T follicular helper cell (primary cell): ENCODE results near the gene THRB.

Source experiments
- DNase-seq: peaks from one replicate; pipeline ENCODE4 v3.0.0-alpha.2; 2020; ENCODE audit warnings: low read depth

THRB gene

DNA sequence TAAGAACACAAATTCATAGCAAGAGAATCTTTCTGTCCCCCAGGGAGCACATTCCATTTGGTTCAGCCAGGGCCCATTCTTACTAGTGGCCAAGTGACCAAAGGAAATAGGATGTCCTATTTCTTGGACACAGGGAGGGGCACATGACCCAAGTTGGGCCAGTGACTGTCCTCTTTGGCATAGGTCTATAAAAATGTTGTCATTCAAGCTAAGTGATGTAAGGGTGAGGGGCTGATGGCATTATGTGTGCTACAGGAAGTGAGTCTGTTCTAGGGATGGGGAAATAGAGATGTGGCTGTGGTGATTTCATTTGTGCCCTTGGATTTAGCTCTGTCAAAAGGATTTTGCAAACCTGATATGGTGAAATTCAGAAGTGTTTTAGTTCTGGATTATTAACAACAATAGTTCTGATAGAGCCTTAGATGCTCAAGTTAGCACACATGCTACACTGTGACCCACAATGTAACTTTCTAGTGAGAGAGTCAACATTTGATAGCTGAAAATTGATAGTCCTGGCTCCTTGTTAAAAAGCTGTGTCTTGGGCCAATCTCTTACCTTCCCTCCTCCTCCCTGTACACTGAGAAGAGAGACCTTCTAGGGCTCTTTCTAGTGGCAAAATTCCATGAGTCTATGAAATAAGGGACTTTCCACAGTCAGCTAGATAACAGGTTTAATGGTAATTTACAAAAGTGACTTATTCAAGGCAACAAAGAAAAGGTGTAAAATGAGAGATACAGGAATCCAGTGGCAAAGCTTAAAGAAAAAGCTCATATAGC lies 117.2 kb downstream of the THRB start:
- DNase-seq: no peak

DNA sequence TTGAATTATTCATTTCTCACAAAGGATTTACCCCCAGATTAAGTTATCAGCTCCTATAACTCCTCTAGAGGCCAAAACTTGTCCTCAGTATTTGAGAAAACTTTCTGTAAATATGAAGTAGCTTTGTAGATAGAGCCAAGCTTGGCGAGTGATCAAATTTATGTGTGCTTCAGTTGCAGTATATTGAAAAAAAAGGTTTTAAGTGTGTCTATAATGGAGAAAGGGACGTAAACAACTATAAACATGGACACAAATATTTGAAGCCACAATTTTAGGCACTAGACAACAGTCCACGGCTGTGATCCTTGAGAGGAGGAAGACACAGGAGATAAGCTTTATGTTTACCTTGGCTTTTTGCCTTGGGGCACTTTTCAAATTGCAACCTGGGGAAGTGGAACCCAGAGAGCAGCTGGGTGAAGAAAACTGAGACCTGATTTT lies 118.7 kb downstream of the THRB start:
- no peak for DNase-seq

- DNase-seq: no peak
These were observed 119.8 kb downstream of the THRB start for GRCh38 chr3:24374801-24375200.

DNA sequence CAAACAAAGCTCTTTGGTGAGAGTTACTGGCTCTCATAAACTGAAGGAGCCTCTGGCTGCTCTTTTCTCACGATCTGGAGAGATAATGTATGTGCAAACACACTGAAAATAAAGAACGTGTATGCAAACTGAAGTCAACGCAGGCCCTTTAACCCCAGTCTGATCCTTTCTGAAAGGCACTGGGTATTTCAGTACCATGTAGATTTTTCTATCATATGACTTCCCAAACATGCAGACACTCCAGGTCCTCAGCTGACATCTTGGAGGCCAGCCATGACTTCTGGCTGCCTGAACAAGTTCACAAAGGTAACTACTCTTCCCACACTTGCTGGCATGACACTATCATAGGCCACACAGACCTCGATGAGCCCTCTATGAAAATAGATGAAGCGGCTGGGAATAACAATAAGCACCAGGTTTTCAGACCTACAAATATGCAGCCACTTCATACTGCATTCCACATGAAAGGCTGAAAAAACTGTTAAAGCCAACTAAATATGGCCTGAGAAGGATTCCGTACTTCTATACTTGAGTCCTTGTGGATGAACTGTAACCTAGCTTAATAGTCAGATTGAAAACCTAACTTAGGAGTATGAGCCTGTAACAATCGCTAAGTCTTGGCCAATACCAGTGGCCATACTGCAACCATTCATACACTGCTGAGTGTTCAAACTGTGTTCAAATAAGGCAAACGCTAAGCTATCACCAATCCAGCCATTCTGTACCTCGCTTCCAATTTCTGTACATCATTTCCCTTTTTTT lies 121.3 kb downstream of the THRB start:
- DNase-seq: no peak

DNA sequence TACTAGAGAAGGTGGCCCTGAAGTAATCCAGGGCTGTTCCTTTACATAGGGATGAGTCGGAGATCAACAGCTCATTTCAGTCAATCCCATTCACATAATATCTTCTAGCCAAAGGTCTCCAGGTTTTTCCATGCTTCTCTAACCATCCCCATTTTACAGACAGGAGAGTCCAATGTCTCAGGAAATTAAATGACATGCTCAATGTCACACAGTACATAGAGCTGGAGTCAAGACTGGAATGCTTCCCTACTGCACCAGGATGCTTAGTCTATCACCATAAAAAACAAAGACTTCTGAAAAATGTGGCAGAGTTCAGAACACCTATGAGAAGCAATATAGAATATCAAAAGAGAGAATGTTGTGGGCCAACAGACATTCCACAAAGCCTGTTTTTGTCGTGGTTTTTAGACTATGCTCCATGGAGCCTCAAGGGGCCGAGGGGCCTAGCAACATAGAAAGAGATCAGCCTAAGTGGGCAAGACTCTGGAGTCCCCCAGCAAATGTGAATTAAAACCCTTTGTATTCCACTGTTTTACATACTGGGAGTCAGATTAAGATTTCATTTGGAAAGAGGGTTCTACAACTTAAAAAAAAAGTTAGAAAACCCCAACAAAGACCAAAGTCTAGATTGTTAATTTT lies 122.0 kb downstream of the THRB start:
- DNase-seq: no peak

DNA sequence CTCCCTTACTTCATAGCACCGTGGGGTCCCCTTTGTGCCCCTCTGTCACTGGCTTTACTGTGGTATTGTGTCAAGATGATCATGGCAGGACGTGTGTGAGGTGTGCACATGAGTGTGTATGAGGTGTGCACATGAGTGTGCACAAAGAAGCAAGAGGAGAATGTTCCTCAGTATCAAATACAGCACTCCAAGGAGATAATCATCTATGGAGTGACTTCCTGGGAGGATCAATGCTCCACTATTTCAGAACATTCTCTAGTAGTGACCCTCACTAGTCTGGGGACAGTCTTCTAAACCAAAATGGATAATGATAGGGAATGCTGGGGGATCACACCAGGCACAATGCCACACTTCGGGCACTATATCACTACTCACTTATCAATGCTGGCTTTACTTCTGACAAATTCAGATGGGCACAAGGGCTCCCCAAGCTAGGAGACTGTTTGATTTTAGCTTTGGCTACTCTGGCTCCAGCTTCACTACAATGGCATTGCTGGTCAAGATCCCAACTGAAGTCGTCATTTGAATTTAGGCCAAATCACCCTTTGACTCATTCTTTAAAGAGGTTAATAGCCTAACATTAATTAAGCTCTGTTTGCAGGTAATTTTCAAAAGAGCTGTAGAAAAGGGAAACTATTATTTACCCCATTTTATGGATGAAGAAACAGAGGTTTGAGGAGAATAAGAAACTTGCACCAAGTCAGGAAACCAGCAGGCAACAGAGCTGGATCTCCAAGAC lies 124.1 kb downstream of the THRB start:
- DNase-seq: no peak

DNA sequence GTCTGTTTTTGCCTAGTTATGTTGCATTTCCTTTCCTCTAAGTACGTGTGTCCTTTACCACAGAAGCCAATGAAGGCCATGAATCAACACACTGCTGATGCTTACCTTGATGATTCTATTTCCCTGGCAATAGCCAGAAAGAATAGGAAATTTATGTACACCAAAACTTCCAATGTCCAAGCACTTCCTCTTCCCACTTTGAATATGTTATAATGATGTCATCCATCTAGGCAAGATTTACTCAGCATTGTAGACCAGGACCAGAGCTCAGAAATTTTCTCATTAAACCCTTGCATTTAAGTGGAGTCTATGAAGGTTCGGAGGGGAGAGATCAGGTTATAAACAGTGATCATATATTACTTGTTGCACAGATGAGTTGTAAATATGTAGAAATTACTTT lies 126.0 kb downstream of the THRB start:
- no peak for DNase-seq

DNA sequence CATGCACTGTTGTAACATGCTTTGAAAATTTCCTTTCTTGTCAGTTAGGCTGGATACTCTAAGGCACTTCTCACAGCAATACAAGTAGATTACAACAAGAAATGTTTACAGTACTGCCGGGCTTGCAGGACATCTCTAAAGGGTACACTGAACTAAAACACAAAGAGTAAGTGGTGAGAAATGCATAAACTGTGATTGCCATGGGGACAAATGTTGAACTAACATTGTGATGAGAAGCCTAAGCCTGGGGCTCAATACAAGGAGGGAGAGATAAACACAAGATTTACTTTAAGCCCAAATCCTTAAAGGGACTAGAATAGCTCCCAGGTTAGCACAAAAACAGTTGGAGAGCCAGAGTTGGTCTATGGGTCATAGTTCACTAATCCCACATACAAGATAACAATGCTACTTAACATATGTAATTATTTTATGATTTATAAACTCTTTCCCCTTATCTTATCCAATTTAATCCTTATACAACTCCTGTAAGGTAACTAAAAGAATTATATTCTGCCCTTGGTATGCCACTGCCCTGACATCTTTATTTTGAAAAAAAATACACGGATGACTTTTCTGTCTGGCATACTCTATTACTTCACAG lies 126.9 kb downstream of the THRB start:
- DNase-seq: no peak

DNA sequence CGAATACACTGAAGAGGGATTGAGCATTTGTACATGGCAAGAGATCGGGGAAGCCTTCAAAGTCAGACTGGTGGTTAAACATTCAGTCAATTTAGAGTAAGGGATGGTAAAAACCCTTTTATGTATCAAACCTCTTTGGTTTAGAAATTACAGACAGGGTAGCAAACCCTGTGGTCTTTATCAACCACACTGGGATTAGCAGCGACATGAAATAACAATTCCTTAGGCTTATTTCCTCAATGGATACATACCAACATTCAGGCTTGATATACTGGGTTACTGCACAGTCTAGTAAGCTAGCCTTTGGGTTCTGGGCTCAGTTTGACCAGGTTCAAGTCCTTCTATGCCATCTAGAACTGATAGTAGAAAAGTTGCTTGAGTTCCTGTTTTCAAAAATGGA lies 127.4 kb downstream of the THRB start:
- no peak for DNase-seq

GRCh38 chr3:24365168-24365567 lies 129.5 kb downstream of the THRB start:
- DNase-seq: no peak

DNA sequence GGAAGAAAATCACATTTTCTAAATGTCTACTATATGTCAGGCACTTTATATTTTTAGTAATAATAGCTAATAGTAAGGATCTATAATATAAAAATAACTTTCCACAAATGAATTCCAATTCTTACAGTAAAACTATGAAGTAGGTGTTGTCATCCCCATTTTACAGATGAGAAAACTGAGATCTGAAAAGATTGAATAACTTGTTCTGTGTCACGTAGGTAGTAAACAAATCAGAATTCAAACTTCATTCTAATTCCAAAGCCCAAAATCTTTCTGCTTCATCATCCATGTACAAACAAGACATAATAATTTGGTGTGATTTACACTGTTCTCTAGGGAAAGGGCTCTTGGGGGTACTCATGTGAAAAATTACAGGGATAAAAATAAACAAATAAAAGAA lies 130.3 kb downstream of the THRB start:
- DNase-seq: no peak

GRCh38 chr3:24363242-24363641 lies 131.4 kb downstream of the THRB start:
- DNase-seq: no peak

- DNase-seq: no peak
These were observed 133.0 kb downstream of the THRB start for GRCh38 chr3:24361623-24362022.

DNA sequence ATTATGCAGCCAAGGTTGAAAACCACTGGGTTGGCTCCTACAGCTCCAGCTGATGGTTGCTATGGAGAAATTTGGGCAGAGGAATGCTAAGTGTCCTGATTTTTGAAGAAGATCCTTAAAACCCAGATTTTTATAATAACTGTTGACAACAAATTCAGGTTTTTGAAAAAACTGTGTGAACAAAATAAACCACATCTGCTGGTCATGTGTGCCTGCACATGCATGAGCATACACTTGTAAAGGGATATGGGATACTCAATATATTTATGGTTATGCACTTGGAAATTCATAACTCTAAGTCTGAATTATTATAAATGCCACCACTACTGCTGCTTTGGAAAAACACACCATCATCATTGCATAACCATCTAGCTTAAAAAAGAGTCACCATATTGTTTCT lies 133.7 kb downstream of the THRB start:
- DNase-seq: no peak

DNA sequence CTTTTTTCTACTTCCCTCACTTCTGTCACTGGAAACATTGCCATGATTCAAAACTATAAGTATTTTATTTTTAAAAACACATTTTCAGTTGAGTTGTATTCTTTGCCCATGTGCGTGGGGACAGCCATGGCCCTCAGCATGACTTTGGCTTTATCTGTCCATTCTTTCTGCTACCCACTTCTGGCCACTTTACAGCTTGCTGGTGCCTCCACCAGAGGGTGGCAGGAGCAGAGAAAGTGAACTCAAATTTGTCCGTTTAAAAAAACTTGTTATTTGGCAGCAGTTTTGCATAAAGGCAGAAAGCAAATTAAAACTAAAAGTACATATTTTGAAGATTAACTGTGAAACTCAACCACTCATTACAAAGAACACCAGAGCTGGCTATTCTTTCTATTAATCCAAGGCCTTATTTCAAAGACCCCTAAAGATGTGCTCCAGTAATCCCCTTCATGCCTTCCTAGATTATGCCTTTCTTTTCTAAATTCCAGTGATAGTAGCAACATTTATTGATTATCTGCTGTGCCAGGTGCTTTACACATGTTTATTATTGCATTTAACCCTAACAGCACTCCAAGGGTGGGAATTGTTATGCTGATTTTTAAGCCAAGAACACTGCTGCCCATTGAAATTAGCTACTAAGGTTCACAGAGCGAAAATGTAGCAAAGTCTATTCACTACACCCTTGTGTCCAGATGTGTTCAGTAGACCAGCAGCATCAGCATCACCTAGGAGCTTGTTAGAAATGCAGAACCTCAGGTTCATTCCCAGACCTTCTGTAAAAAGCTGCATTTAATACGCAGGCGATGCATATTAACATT lies 134.8 kb downstream of the THRB start:
- DNase-seq: no peak

DNA sequence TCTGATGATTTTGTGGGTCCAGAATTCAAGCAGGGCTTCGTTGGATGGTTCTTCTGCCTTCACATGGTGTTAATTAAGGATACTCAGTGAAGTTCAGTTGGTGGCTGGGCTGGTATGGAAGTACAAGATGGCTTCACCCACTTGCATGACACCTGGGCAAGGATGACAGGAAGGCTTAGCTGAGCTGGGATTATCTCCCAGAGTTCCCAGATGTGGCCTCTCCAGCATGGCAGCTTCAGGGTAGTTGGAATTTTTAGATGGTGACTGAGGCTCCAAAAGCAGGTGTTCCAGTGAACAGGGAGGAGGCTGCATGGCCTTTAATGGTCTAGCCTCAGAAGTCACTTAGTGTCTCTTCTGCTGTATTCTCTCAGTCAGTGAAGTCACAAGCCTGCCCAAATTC lies 135.5 kb downstream of the THRB start:
- DNase-seq: no peak

DNA sequence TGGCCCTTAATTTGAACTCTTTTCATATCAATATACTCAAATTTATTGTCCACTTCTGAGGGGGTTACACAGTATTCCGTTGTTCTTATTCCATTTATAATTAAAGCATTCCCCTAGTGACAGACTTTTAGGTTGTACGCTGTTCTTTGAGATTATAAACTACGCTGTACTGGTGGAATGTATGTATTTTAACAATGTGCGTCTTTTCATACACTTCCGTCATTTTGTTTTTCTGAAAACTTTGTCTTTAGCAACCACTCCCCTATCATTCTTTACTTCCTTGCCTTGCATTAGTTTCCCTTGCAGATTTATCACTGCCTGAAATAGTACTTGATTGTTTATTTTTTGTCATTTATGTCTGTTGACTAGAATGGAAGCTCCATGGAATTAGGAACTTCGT lies 137.0 kb downstream of the THRB start:
- DNase-seq: no peak

GRCh38 chr3:24355806-24356205 lies 138.8 kb downstream of the THRB start:
- no peak for DNase-seq

- DNase-seq: no peak
These were observed 140.4 kb downstream of the THRB start for GRCh38 chr3:24354230-24354629.

- DNase-seq: no peak
These were observed 141.6 kb downstream of the THRB start for GRCh38 chr3:24352893-24353553.
